CD4-positive, alpha-beta T cell (primary cell): ENCODE data around the gene IL19. TPM values are rescaled to one million over a fixed set of nuclear protein-coding genes. Genes with fewer than 3 reads are reported as not detected.

Experiments
- ATAC-seq: fragments of 200-7000 bp; cut with Tn5 transposase; one replicate; pipeline ENCODE4 v1.10.0; 2022; ENCODE audit warnings: mild to moderate bottlenecking; ENCODE audit not compliant: poor library complexity
- CTCF ChIA-PET: fragments of 350-600 bp; sonication (Branson Sonifier 250); formaldehyde crosslinking; loops from one replicate; lab custom pipeline; 2021; ENCODE audit warnings: antibody characterized with exemption, inconsistent platforms; lab: Charles Lee
- POLR2A ChIA-PET: fragments of 350-600 bp; sonication (Branson Sonifier 250); formaldehyde crosslinking; loops from one replicate; lab custom pipeline; 2021; ENCODE audit warnings: antibody characterized with exemption, inconsistent platforms; lab: Charles Lee
- DNase-seq, 14 experiments: peaks; one replicate each; pipeline ENCODE4 v3.0.0-alpha.2; 2013 to 2020; ENCODE audit warnings: mixed read lengths in 2 of 14
- H3K27ac ChIP-seq, 2 donors: one replicate each; pipeline versions ENCODE4 v1.5.1 to v1.7.0; 2013; ENCODE audit warnings: low read length in 2 of 2, low read depth in 1 of 2, mild to moderate bottlenecking in 1 of 2
- H3K27me3 ChIP-seq, 2 experiments: 1 replicate in 1 of 2; 2 replicates in 1 of 2; pipeline versions ENCODE4 v1.6.1 to v1.7.0; 2013; ENCODE audit warnings: low read length in 2 of 2, control low read depth in 1 of 2, mild to moderate bottlenecking in 1 of 2, moderate library complexity in 1 of 2; ENCODE audit not compliant: insufficient read depth in 2 of 2, control insufficient read depth in 1 of 2
- H3K36me3 ChIP-seq: one replicate; pipeline ENCODE4 v1.6.1; 2013; ENCODE audit warnings: low read length, control low read depth; ENCODE audit not compliant: insufficient read depth
- H3K4me1 ChIP-seq: one replicate; pipeline ENCODE4 v1.6.1; 2013; ENCODE audit warnings: low read length, control low read depth; ENCODE audit not compliant: insufficient read depth
- H3K4me3 ChIP-seq: one replicate; pipeline ENCODE4 v1.5.1; 2013; ENCODE audit warnings: mild to moderate bottlenecking, low read length, moderate library complexity
- H3K9me3 ChIP-seq, 2 experiments: 1 replicate in 1 of 2; 2 replicates in 1 of 2; pipeline versions ENCODE4 v1.6.1 to v1.7.0; 2013; ENCODE audit warnings: low read length in 2 of 2, mild to moderate bottlenecking in 2 of 2, control low read depth in 1 of 2, moderate library complexity in 1 of 2; ENCODE audit not compliant: control insufficient read depth in 1 of 2, insufficient read depth in 1 of 2
- H3K27ac Mint-ChIP-seq: one replicate; pipeline ENCODE4 v1.8.0; 2020; ENCODE audit warnings: mixed read lengths
- H3K27me3 Mint-ChIP-seq: one replicate; pipeline ENCODE4 v1.8.0; 2021; ENCODE audit warnings: mixed read lengths
- H3K36me3 Mint-ChIP-seq: one replicate; pipeline ENCODE4 v1.8.0; 2021; ENCODE audit warnings: low read depth, mixed read lengths
- H3K4me1 Mint-ChIP-seq: one replicate; pipeline ENCODE4 v1.8.0; 2021; ENCODE audit warnings: low read depth, mixed read lengths
- H3K4me3 Mint-ChIP-seq: one replicate; pipeline ENCODE4 v1.8.0; 2020; ENCODE audit warnings: mild to moderate bottlenecking, mixed read lengths
- H3K9me3 Mint-ChIP-seq: one replicate; pipeline ENCODE4 v1.8.0; 2020; ENCODE audit warnings: mixed read lengths
- CTCF ChIP-seq: fragments of 200-600 bp; IDR thresholded peaks from one replicate; pipeline ENCODE4 v1.8.0; 2022; ENCODE audit warnings: antibody characterized with exemption, mild to moderate bottlenecking
- intact Hi-C, 2 experiments: fragments of 100-400 bp; cut with DNase I in 1 of 2; cut with micrococcal nuclease in 1 of 2; formaldehyde crosslinking; loops; one replicate each; pipeline versions ENCODE4 v1.15.1 to v1.9.0; 2023 to 2025; cut with DNase I, micrococcal nuclease
- total RNA-seq, 174 experiments: library from RNA in 2 of 174; stranded (reverse) in 2 of 174; gene quantifications; one replicate each; pipeline ENCODE4 v1.2.3 and lab custom pipeline; 2021 to 2026

The IL19 gene
- total RNA-seq, 2 experiments from 2014 or later, result not detected

GRCh38 chr1:206798384-206798996 lies 27.9 kb downstream of the IL19 start:
- ATAC-seq, result no peak
- no peak overlapping the region for H3K4me3 ChIP-seq
- intact Hi-C loops, result no loop called here
- CTCF ChIA-PET, result interaction anchor here (0.8 to 2.5 kb wide), 5 partner anchors 9 to 124 kb away, joined by 3 to 8 read pairs (median 5); partner anchors contain the start of gene IL19
- peak overlapping the region; percentile 3 for H3K27ac Mint-ChIP-seq
- no peaks in the 10 kb centered on the region for H3K9me3 ChIP-seq
- peak; percentile 11 for TF ChIP-seq CTCF
- H3K4me1 ChIP-seq, result peaks cover 65% of the 10 kb centered on the region
- no peaks in the 10 kb centered on the region for H3K36me3 Mint-ChIP-seq
- H3K9me3 Mint-ChIP-seq, result no peaks in the 10 kb centered on the region
- H3K36me3 ChIP-seq, result no peaks in the 10 kb centered on the region
- POLR2A ChIA-PET, result interaction anchor here (0.8 to 1.3 kb wide), 4 partner anchors 9 to 124 kb away, joined by 3 read pairs; partner anchors contain the start of gene FCMR
- H3K27ac ChIP-seq, result no peak overlapping the region
- peaks cover 67% of the 10 kb centered on the region for H3K4me1 Mint-ChIP-seq
- DNase-seq, result no peak
- H3K4me3 Mint-ChIP-seq, result no peak overlapping the region
- H3K27me3 ChIP-seq, result no peaks in the 10 kb centered on the region
- H3K27me3 Mint-ChIP-seq, result no peaks in the 10 kb centered on the region

GRCh38 chr1:206799311-206799710 lies 28.7 kb downstream of the IL19 start:
- DNase-seq, result no peak
- no peak for TF ChIP-seq CTCF
- intact Hi-C loops, result no loop called here
- Mint-ChIP-seq H3K36me3 (no peaks in the 10 kb centered on the region), H3K4me1 (peaks cover 68% of the 10 kb centered on the region), H3K27ac (no peak overlapping the region), H3K27me3 (no peaks in the 10 kb centered on the region), H3K4me3 (no peak overlapping the region), H3K9me3 (no peaks in the 10 kb centered on the region)
- no peaks in the 10 kb centered on the region for H3K27me3 ChIP-seq
- H3K4me3 ChIP-seq, result no peak overlapping the region
- no peaks in the 10 kb centered on the region for H3K36me3 ChIP-seq
- H3K9me3 ChIP-seq, result no peaks in the 10 kb centered on the region
- CTCF ChIA-PET, result interaction anchor here (1.3 to 2.1 kb wide), 5 partner anchors 8 to 65 kb away, joined by 3 to 8 read pairs (median 5); partner anchors contain the start of gene IL19
- H3K27ac ChIP-seq, result no peak overlapping the region
- H3K4me1 ChIP-seq, result peaks cover 66% of the 10 kb centered on the region
- ATAC-seq, result no peak
- POLR2A ChIA-PET, result interaction anchor here (0.8 to 1.3 kb wide), 5 partner anchors 10 to 64 kb away, joined by 3 to 4 read pairs (median 3); partner anchors contain the start of gene IL19

- Mint-ChIP-seq H3K9me3 (no peaks in the 10 kb centered on the region), H3K4me1 (peaks cover 68% of the 10 kb centered on the region), H3K4me3 (no peak overlapping the region), H3K27me3 (no peaks in the 10 kb centered on the region), H3K27ac (no peak overlapping the region), H3K36me3 (no peaks in the 10 kb centered on the region)
- Histone ChIP-seq H3K27me3 (no peaks in the 10 kb centered on the region), H3K4me1 (peaks cover 64% of the 10 kb centered on the region), H3K36me3 (no peaks in the 10 kb centered on the region), H3K4me3 (no peak overlapping the region), H3K9me3 (no peaks in the 10 kb centered on the region), H3K27ac (no peak overlapping the region)
- no peak for TF ChIP-seq CTCF
- ChIA-PET CTCF (interaction anchor here (1.3 to 1.5 kb wide), 2 partner anchors 35 to 66 kb away, joined by 3 to 4 read pairs; no protein-coding TSS in a partner anchor), POLR2A (interaction anchor here (1.0 kb wide), 1 partner anchor 34 kb away, joined by 3 read pairs; no protein-coding TSS in a partner anchor)
- intact Hi-C loops, result loop anchor here in 1 of 2 experiments (2.0 kb wide), 1 partner anchor 30 kb away; the partner anchor contains the start of gene IL19
- ATAC-seq (no peak), DNase-seq (no peak)
These were observed 29.8 kb downstream of the IL19 start for GRCh38 chr1:206800411-206800810.
